ENCODE data around the gene PPP1R27.

PPP1R27 gene

DNA sequence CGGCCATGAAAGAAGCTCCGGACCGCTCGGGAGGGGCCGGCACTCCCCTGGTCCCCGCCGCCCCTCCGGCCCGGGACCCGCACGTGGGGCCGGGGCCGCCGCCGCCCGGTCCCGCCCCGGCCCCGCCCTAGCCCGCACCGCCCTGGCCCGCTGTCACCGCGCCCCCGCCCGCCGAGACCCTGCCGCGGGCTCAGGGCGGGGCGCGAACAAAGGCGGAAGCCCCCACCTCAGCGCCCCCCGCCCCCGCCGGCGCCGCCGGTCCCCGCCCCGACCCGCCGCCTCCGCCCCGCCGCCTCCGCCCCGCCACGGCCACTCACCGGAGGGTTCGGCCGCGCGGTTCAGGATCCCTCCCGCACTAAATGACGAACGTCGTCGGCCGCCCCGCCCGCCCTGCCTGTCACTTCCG, 36.1 kb upstream of the PPP1R27 start, which contains the start of gene ARHGDIA:
Gene ARHGDIA (minus strand): TSS at position 357 of the 406 bp plus-strand sequence. CDS start 1,407 bp downstream, outside the sequence.
- peak within 1 kb of the TSS; percentile 99 for H3K9ac ChIP-seq (ENCODE audit: low read depth, low read length)
- H3K27ac ChIP-seq (ENCODE audit: low read length): peak within 1 kb of the TSS; percentile 99
- H2AFZ ChIP-seq (ENCODE audit: low read depth, low read length): peak within 1 kb of the TSS; percentile 89
- peak within 1 kb of the TSS; percentile 74 to 92 for H3K4me3 ChIP-seq (ENCODE audit: low read depth in 1 of 2, low read length in 2 of 2)
- H3K9me3 ChIP-seq (ENCODE audit: insufficient read depth, low read length, severe bottlenecking): no peaks in the 10 kb centered on the region
- H3K4me1 ChIP-seq (ENCODE audit: insufficient read depth, low read length): peaks cover 36% of the 10 kb centered on the region
- peaks cover 43% of the 10 kb centered on the region for H3K36me3 ChIP-seq (ENCODE audit: insufficient read depth, low read length)
- H4K20me1 ChIP-seq (ENCODE audit: insufficient read depth, low read length): peaks cover 46% of the 10 kb centered on the region
- no peaks in the 10 kb centered on the region for H3K27me3 ChIP-seq (ENCODE audit: insufficient read depth, low read length, poor library complexity)
- peak; percentile 42 for ATAC-seq (ENCODE audit: insufficient read depth, low read depth)
- H3K4me2 ChIP-seq (ENCODE audit: insufficient read depth, low read length): peak within 1 kb of the TSS; percentile 85
- no peak for DNase-seq
- no peak for TF ChIP-seq EZH2 (IDR thresholded peaks at IDR 0.05; ENCODE audit: borderline replicate concordance, low read depth, low read length, severe bottlenecking)
- TF ChIP-seq, protein P1, sequence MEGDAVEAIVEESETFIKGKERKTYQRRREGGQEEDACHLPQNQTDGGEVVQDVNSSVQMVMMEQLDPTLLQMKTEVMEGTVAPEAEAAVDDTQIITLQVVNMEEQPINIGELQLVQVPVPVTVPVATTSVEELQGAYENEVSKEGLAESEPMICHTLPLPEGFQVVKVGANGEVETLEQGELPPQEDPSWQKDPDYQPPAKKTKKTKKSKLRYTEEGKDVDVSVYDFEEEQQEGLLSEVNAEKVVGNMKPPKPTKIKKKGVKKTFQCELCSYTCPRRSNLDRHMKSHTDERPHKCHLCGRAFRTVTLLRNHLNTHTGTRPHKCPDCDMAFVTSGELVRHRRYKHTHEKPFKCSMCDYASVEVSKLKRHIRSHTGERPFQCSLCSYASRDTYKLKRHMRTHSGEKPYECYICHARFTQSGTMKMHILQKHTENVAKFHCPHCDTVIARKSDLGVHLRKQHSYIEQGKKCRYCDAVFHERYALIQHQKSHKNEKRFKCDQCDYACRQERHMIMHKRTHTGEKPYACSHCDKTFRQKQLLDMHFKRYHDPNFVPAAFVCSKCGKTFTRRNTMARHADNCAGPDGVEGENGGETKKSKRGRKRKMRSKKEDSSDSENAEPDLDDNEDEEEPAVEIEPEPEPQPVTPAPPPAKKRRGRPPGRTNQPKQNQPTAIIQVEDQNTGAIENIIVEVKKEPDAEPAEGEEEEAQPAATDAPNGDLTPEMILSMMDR (IDR thresholded peaks at IDR 0.05; ENCODE audit: borderline replicate concordance, extremely low read depth, low read length, poor library complexity, severe bottlenecking): no peak
- H3K79me2 ChIP-seq (ENCODE audit: insufficient read depth, low read length): peaks cover 61% of the 10 kb centered on the region

DNA sequence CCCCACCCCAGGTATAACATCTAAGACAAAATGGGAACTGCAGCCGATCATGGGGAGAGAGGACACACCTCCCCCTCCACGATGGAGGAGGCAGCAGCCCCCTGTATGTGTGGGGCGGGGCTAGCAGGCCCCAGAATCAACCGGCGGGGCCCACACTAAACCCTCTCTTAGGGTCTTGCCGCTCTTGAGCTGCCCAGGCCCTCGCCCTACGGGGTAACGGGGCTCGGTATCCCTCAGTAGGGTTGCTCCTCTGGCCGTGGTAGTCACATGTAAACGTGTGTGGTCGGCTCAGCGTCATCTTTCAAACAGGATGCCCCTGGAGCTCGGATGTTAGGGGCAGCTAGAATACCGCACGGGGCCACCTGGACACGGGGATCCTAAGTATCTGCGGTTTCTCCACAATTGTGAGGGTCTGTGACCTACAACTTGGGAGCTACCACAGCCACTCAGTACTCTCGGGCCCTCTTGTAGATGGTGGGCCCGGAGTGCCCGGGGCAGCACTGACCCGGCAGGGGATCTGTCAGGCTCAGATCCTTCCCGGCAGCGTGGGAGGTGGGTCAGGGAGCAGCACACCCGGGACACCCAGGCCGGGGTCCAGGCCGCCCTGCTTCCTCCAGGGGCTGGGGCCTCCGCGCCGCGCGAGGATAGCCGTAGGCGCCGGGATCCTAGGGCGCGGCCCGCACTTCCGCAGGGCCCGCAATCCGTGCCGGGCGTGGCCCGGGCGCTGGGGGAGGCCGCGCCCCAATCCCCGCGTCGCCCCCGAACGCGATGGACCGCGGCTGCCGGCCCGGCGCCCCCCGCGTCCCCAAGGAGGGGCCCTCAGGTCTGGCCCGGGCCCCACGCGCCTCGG, 35.5 kb upstream of the PPP1R27 start:
- peaks cover 52% of the 10 kb centered on the region for H4K20me1 ChIP-seq (ENCODE audit: insufficient read depth, low read length)
- H3K4me3 ChIP-seq (ENCODE audit: low read depth in 1 of 2, low read length in 2 of 2): peak overlapping the region; percentile 74 to 83
- H3K27me3 ChIP-seq (ENCODE audit: insufficient read depth, low read length, poor library complexity): no peaks in the 10 kb centered on the region
- H3K79me2 ChIP-seq (ENCODE audit: insufficient read depth, low read length): peaks cover 61% of the 10 kb centered on the region
- no peak overlapping the region; the same call in 1 of the 2 replicates for H2AFZ ChIP-seq (ENCODE audit: low read depth, low read length)
- peak overlapping the region; percentile 99 for H3K9ac ChIP-seq (ENCODE audit: low read depth, low read length)
- H3K9me3 ChIP-seq (ENCODE audit: insufficient read depth, low read length, severe bottlenecking): no peaks in the 10 kb centered on the region
- DNase-seq: peak; percentile 62
- peak; percentile 19 for ATAC-seq (ENCODE audit: insufficient read depth, low read depth)
- peak overlapping the region; percentile 85 for H3K4me2 ChIP-seq (ENCODE audit: insufficient read depth, low read length)
- TF ChIP-seq, protein P1 (IDR thresholded peaks at IDR 0.05; ENCODE audit: borderline replicate concordance, extremely low read depth, low read length, poor library complexity, severe bottlenecking): no peak
- no peak for TF ChIP-seq EZH2 (IDR thresholded peaks at IDR 0.05; ENCODE audit: borderline replicate concordance, low read depth, low read length, severe bottlenecking)
- peak overlapping the region; percentile 73 for H3K27ac ChIP-seq (ENCODE audit: low read length)
- peaks cover 49% of the 10 kb centered on the region for H3K36me3 ChIP-seq (ENCODE audit: insufficient read depth, low read length)
- peaks cover 36% of the 10 kb centered on the region for H3K4me1 ChIP-seq (ENCODE audit: insufficient read depth, low read length)

DNA sequence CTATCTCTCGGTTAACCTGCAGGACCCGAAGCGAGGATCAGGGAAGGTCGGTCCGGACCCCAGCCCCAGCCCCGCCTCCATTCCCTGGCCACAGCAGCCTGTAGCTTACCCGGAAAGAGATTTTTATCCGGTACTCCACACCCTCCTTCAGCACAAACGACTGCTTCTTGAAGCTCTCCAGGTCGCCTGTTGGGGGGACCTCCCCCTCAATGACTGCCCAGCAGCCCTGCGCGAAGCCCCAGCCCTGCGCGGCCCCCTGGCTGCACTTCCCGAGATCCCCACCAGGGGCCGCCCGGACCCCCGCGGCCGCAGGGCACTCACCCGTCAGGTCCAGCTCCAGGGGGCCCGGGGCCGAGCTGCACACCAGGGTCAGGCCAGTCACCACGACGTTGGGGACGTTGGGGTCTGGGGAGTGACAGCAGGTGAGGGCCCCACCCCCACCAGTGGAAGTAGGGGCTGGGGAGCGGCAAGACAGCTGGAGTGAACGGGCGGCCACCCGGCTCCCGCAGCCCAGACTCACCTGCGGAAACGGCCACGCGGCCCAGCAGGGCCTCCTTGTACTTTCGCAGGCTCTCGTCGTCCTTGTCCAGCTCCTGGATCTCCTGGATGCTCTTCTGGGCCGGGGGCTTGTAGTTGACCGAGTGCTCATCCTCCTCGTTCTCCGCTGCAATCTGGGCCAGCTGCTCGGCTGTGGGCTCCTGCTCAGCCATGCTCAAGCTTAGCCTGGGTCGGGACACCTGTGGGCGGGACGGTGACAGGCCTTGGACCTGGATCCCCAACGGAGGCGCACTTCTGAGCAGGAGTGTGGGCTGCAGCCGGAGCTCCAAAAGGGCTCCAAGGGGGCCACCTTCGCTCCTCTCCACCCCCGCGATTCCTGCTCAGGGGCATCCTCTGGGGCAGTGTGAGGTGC, 34.6 kb upstream of the PPP1R27 start:
- H3K36me3 ChIP-seq (ENCODE audit: insufficient read depth, low read length): peaks cover 56% of the 10 kb centered on the region
- H3K9me3 ChIP-seq (ENCODE audit: insufficient read depth, low read length, severe bottlenecking): no peaks in the 10 kb centered on the region
- H3K79me2 ChIP-seq (ENCODE audit: insufficient read depth, low read length): peaks cover 61% of the 10 kb centered on the region
- H3K4me2 ChIP-seq (ENCODE audit: insufficient read depth, low read length): peak overlapping the region; percentile 85
- H3K4me3 ChIP-seq (ENCODE audit: low read depth in 1 of 2, low read length in 2 of 2): peak overlapping the region; percentile 74 to 83; a peak in 3 of 4 replicates
- H4K20me1 ChIP-seq (ENCODE audit: insufficient read depth, low read length): peaks cover 55% of the 10 kb centered on the region
- peak overlapping the region; percentile 99 for H3K9ac ChIP-seq (ENCODE audit: low read depth, low read length)
- ATAC-seq (ENCODE audit: insufficient read depth, low read depth) (no peak), DNase-seq (no peak)
- TF ChIP-seq, protein P1 (IDR thresholded peaks at IDR 0.05; ENCODE audit: borderline replicate concordance, extremely low read depth, low read length, poor library complexity, severe bottlenecking): peak; percentile 62
- no peak for TF ChIP-seq EZH2 (IDR thresholded peaks at IDR 0.05; ENCODE audit: borderline replicate concordance, low read depth, low read length, severe bottlenecking)
- H3K27ac ChIP-seq (ENCODE audit: low read length): peak overlapping the region; percentile 73
- no peak overlapping the region for H2AFZ ChIP-seq (ENCODE audit: low read depth, low read length)
- H3K4me1 ChIP-seq (ENCODE audit: insufficient read depth, low read length): peaks cover 36% of the 10 kb centered on the region
- H3K27me3 ChIP-seq (ENCODE audit: insufficient read depth, low read length, poor library complexity): no peaks in the 10 kb centered on the region

Measured in DND-41 (cell line).